HepG2 (cell line): ENCODE results near the gene SYCE3. TPM values are rescaled to one million over a fixed set of nuclear protein-coding genes. Genes with fewer than 3 reads are reported as not detected.

ENCODE experiments used
- ATAC-seq: fragments of 200-7000 bp; cut with Tn5 transposase; 3 replicates; pipeline ENCODE4 v1.9.1; 2020; ENCODE audit warnings: mild to moderate bottlenecking, moderate library complexity
- BruUV-seq: library from RNA; stranded (reverse); fragments of 400-500 nt; replicated peaks from 2 replicates; lab custom pipeline; 2021; lab: Mats Ljungman, UMichigan
- CTCF ChIA-PET: fragments of 300-600 bp; formaldehyde crosslinking; extraction: SDS; loops from one replicate; lab custom pipeline; 2021; ENCODE audit warnings: low total read pairs, inconsistent platforms, low intra/inter-chr PET ratio; lab: Yijun Ruan, JAX
- POLR2A ChIA-PET: fragments of 350-600 bp; sonication (Branson Sonifier 250); formaldehyde crosslinking; loops from one replicate; lab custom pipeline; 2020; ENCODE audit warnings: antibody characterized with exemption, inconsistent platforms; lab: Yijun Ruan, JAX
- DNase-seq: peaks from one replicate; pipeline ENCODE4 v3.0.0-alpha.2; 2015; ENCODE audit warnings: low spot score
- FAIRE-seq: peaks from 3 replicates; lab custom pipeline; 2011; peaks lifted over from hg19 to GRCh38; lab: Jason Lieb, UNC
- H2AFZ ChIP-seq: one replicate; pipeline ENCODE4 v1.6.1; 2011; ENCODE audit warnings: low read length, inconsistent platforms
- H3K27ac ChIP-seq: fragments of 300-600 bp; 3 replicates; pipeline ENCODE4 v1.8.0; 2011; ENCODE audit warnings: mixed run types, mild to moderate bottlenecking, mixed read lengths, low read length, inconsistent platforms; ENCODE audit not compliant: insufficient read depth; ENCODE audit errors: extremely low read length
- H3K27me3 ChIP-seq, 2 experiments: fragments of 200-600 bp in 1 of 2; 2 replicates in 1 of 2; 3 replicates in 1 of 2; pipeline versions ENCODE4 v1.6.0 to v1.8.0; 2011; ENCODE audit warnings: low read length in 2 of 2, mild to moderate bottlenecking in 2 of 2, moderate library complexity in 2 of 2, inconsistent platforms in 1 of 2; ENCODE audit not compliant: insufficient read depth in 2 of 2, control insufficient read depth in 1 of 2
- H3K36me3 ChIP-seq, 2 experiments: fragments of 200-600 bp in 1 of 2; replicated peaks in 1 of 2; 2 replicates in 1 of 2; 3 replicates in 1 of 2; pipeline versions ENCODE4 v1.5.1 to v1.8.0; 2011; ENCODE audit warnings: low read length in 2 of 2, inconsistent platforms in 1 of 2; ENCODE audit not compliant: insufficient read depth in 2 of 2, control insufficient read depth in 1 of 2
- H3K4me1 ChIP-seq: 2 replicates; pipeline ENCODE4 v1.5.1; 2012; ENCODE audit warnings: low read length, inconsistent platforms; ENCODE audit not compliant: insufficient read depth
- H3K4me2 ChIP-seq: 2 replicates; pipeline ENCODE4 v1.6.0; 2011; ENCODE audit warnings: low read depth, low read length, inconsistent platforms
- H3K4me3 ChIP-seq, 3 experiments: fragments of 200-600 bp in 1 of 3; sonication (generic), shearing (Covaris generic) in 1 of 3; replicated peaks in 1 of 3; 2 replicates each; pipeline ENCODE4 v1.5.1; 2011 to 2016; ENCODE audit warnings: low read length in 3 of 3, inconsistent platforms in 2 of 3, low read depth in 2 of 3, mild to moderate bottlenecking in 2 of 3, control low read depth in 1 of 3, mixed read lengths in 1 of 3; ENCODE audit not compliant: insufficient read depth in 1 of 3
- H3K79me2 ChIP-seq: one replicate; pipeline ENCODE4 v1.6.1; 2011; ENCODE audit warnings: low read length, inconsistent platforms; ENCODE audit not compliant: insufficient read depth
- H3K9ac ChIP-seq: 2 replicates; pipeline ENCODE4 v1.6.0; 2011; ENCODE audit warnings: mild to moderate bottlenecking, low read depth, low read length, inconsistent platforms; ENCODE audit not compliant: insufficient read depth
- H3K9me3 ChIP-seq: 2 replicates; pipeline ENCODE4 v1.5.1; 2012; ENCODE audit warnings: mild to moderate bottlenecking, low read length
- H4K20me1 ChIP-seq: 2 replicates; pipeline ENCODE4 v1.6.0; 2011; ENCODE audit warnings: inconsistent platforms, mild to moderate bottlenecking, low read length, moderate library complexity; ENCODE audit not compliant: insufficient read depth
- CERS6 ChIP-seq: sonication (generic); formaldehyde crosslinking; IDR thresholded peaks from 2 replicates; pipeline ENCODE4 v1.5.0; 2020; ENCODE audit warnings: missing genetic modification reagents
- HNF4A ChIP-seq: sonication (generic); formaldehyde crosslinking; IDR thresholded peaks from 2 replicates; pipeline ENCODE4 v1.4.0; 2020; ENCODE audit warnings: missing genetic modification reagents
- IKZF5 ChIP-seq: IDR thresholded peaks from 2 replicates; pipeline ENCODE4 v1.6.1; 2018; ENCODE audit warnings: missing genetic modification reagents, mild to moderate bottlenecking, missing compliant biosample characterization
- JDP2 ChIP-seq: sonication (generic); formaldehyde crosslinking; IDR thresholded peaks from 2 replicates; pipeline ENCODE4 v1.8.1; 2022; ENCODE audit warnings: missing genetic modification reagents, borderline replicate concordance
- KAT2B ChIP-seq: fragments of 150-350 bp; IDR thresholded peaks from 2 replicates; pipeline ENCODE4 v1.6.1; 2014; ENCODE audit warnings: low read depth, low read length, borderline replicate concordance
- PAXIP1 ChIP-seq: sonication (generic); formaldehyde crosslinking; conservative IDR thresholded peaks from 2 replicates; pipeline ENCODE4 v1.4.0; 2020; ENCODE audit warnings: mild to moderate bottlenecking, missing genetic modification reagents, moderate library complexity
- PRMT3 ChIP-seq: sonication (generic); formaldehyde crosslinking; IDR thresholded peaks from 2 replicates; pipeline ENCODE4 v1.8.1; 2022; ENCODE audit warnings: low read depth, mild to moderate bottlenecking, moderate library complexity, missing genetic modification reagents, borderline replicate concordance
- ZNF564 ChIP-seq: sonication (generic); formaldehyde crosslinking; IDR thresholded peaks from 2 replicates; pipeline ENCODE4 v1.8.1; 2023; ENCODE audit warnings: mild to moderate bottlenecking, missing genetic modification reagents
- ZSCAN21 ChIP-seq: sonication (generic); formaldehyde crosslinking; IDR thresholded peaks from 2 replicates; pipeline ENCODE4 v1.8.0; 2022; ENCODE audit warnings: mild to moderate bottlenecking, missing genetic modification reagents, moderate library complexity, borderline replicate concordance
- WGBS: methylation state at CpG from one replicate; pipeline ENCODE4 v1.1.6; 2017; ENCODE audit warnings: low lambda C conversion rate; 5-methylcytosine and 5-hydroxymethylcytosine counted together
- in situ Hi-C: cut with HindIII; loops from 2 replicates; pipeline ENCODE4 v1.10.0; 2017; ENCODE audit warnings: low pct_unique_long_range_greater_than_20kb; ENCODE audit not compliant: extremely low pct_ligation_motif_present
- intact Hi-C: fragments of 100-400 bp; cut with micrococcal nuclease; formaldehyde crosslinking; loops from one replicate; pipeline ENCODE4 v1.10.0; 2022; ENCODE audit not compliant: unreplicated experiment
- polyA plus RNA-seq, 8 experiments: library from polyadenylated mRNA; depleted of rRNA in 3 of 8; stranded (reverse) in 7 of 8; unstranded in 1 of 8; fragments of >200 nt; fragmentation: Illumina TruSeq in 4 of 8; extraction: Trizol in 4 of 8; gene quantifications; 2 replicates each; pipeline versions ENCODE4 v1.2.1 to v1.2.3, GENCODE V29; 2011 to 2016; ENCODE audit warnings: low read depth in 4 of 8, missing spikeins in 1 of 8, mixed read lengths in 1 of 8; ENCODE audit not compliant: insufficient read depth in 1 of 8
- total RNA-seq, 5 experiments: library from RNA; depleted of rRNA; stranded (reverse); fragments of >200 nt; fragmentation: Illumina TruSeq; extraction: Trizol; gene quantifications; 2 replicates each; pipeline ENCODE4 v1.2.3, GENCODE V29; 2016; ENCODE audit warnings: low read depth in 1 of 5
- TF ChIP-seq, protein P1 (sequence below): IDR thresholded peaks from 2 replicates; pipeline ENCODE4 v1.6.1; 2016; ENCODE audit warnings: missing biosample characterization, missing genetic modification reagents, low read depth

The SYCE3 gene
- total and polyA plus RNA-seq, 2 of the 13 experiments (the other 11 are each of a cell fraction or from before 2014, with no cell fraction given): not detected

- Histone ChIP-seq H3K79me2 (no peaks in the 10 kb centered on the region), H3K9me3 (no peaks in the 10 kb centered on the region), H3K4me1 (peaks cover 30% of the 10 kb centered on the region), H3K9ac (no peak overlapping the region), H3K4me3 (no peak overlapping the region), H3K27ac (no peak overlapping the region), H2AFZ (no peak overlapping the region), H3K27me3 (peaks cover 3 to 30% of the 10 kb centered on the region in 2 experiments), H3K4me2 (no peak overlapping the region), H3K36me3 (no peaks in the 10 kb centered on the region), H4K20me1 (no peaks in the 10 kb centered on the region)
- CTCF ChIA-PET: no interaction called here
- FAIRE-seq: no peak
- ATAC-seq: no peak
- in situ Hi-C loops (no loop called here), intact Hi-C loops (no loop called here)
- WGBS: 17% methylated on average over 5 of the region's 5 CpGs
- no peak for DNase-seq
- POLR2A ChIA-PET: interaction anchor here (0.9 to 4.2 kb wide), 8 partner anchors 11 to 97 kb away, joined by 3 to 34 read pairs (median 8); partner anchors contain the start of genes CHKB, SCO2, SYCE3 and TYMP
- TF ChIP-seq HNF4A (CRISPR knock-in tag) (no peak), IKZF5 (CRISPR knock-in tag) (no peak), PRMT3 (CRISPR knock-in tag) (no peak), ZSCAN21 (CRISPR knock-in tag) (no peak), ZNF564 (no peak), PAXIP1 (CRISPR knock-in tag) (no peak), JDP2 (CRISPR knock-in tag) (no peak), CERS6 (no peak), KAT2B (no peak)
- TF ChIP-seq, protein P1, sequence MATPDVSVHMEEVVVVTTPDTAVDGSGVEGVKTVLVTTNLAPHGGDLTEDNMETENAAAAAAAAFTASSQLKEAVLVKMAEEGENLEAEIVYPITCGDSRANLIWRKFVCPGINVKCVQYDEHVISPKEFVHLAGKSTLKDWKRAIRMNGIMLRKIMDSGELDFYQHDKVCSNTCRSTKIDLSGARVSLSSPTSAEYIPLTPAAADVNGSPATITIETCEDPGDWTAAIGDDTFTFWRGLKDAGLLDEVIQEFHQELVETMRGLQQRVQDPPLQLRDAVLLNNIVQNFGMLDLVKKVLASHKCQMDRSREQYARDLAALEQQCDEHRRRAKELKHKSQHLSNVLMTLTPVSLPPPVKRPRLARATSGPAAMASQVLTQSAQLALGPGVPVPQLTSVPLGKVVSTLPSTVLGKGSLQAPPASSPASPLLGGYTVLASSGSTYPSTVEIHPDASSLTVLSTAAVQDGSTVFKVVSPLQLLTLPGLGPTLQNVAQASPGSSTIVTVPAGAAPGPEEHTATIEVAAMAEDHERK: no peak
- BruUV-seq: no TSS peak
Measured at GRCh38 chr22:50544746-50545253, 17.9 kb downstream of the SYCE3 start.
